COR-L47 (cell line): ENCODE measurements around the gene MDK.

Source experiments
- DNase-seq: peaks from one replicate; lab custom pipeline; 2025; lab: John Stamatoyannopoulos, UW

MDK gene

GRCh38 chr11:46347637-46348311 lies 33.7 kb upstream of the MDK start:
- peak; percentile 9 for DNase-seq

GRCh38 chr11:46348566-46349401 lies 32.7 kb upstream of the MDK start:
- peak; percentile 33 for DNase-seq

- no peak for DNase-seq
Measured at GRCh38 chr11:46350695-46351094, 30.8 kb upstream of the MDK start.

GRCh38 chr11:46351148-46351547 lies 30.3 kb upstream of the MDK start:
- DNase-seq, result no peak

GRCh38 chr11:46351606-46352005 lies 29.9 kb upstream of the MDK start:
- DNase-seq, result no peak

- DNase-seq, result peak; percentile 41
Measured at GRCh38 chr11:46352063-46352841, 29.2 kb upstream of the MDK start.

GRCh38 chr11:46353698-46354097 lies 27.8 kb upstream of the MDK start:
- DNase-seq, result no peak

GRCh38 chr11:46356924-46357482 lies 24.5 kb upstream of the MDK start:
- DNase-seq, result no peak

GRCh38 chr11:46357483-46357936 lies 24.0 kb upstream of the MDK start:
- peak; percentile 60 for DNase-seq

- DNase-seq, result no peak
Measured at GRCh38 chr11:46359953-46360352, 21.5 kb upstream of the MDK start.

- no peak for DNase-seq
Measured at GRCh38 chr11:46360878-46361277, 20.6 kb upstream of the MDK start.

- peak; percentile 52 for DNase-seq
Measured at GRCh38 chr11:46361283-46362155, 19.9 kb upstream of the MDK start.

GRCh38 chr11:46362156-46363030 lies 19.1 kb upstream of the MDK start:
- no peak for DNase-seq

GRCh38 chr11:46363031-46363407 lies 18.4 kb upstream of the MDK start:
- peak; percentile 61 for DNase-seq

- DNase-seq, result peak; percentile 28
Measured at GRCh38 chr11:46363455-46364005, 17.9 kb upstream of the MDK start.

- DNase-seq, result no peak
Measured at GRCh38 chr11:46364056-46364455, 17.4 kb upstream of the MDK start.

- no peak for DNase-seq
Measured at GRCh38 chr11:46364791-46365190, 16.7 kb upstream of the MDK start.

- DNase-seq, result no peak
Measured at GRCh38 chr11:46366260-46366659, 15.2 kb upstream of the MDK start.

- no peak for DNase-seq
Measured at GRCh38 chr11:46366661-46367161, 14.8 kb upstream of the MDK start.
